Measurements from ENCODE around the gene SEMA4D.
"Not testable (repeated sequence)": the region's sequence is repeated elsewhere in the genome, so short reads cannot be mapped to it uniquely, and the experiment has no call there.

Gene SEMA4D

GRCh38 chr9:89372979-89373378 is 124.9 kb downstream of the SEMA4D start:
- no peak for DNase-seq (ENCODE audit: extremely low read depth, low read depth)
- no peak overlapping the region for H3K4me3 ChIP-seq (replicated peaks; ENCODE audit: low read depth, low read length)
- TF ChIP-seq CTCF (IDR thresholded peaks at IDR 0.05; ENCODE audit: low read depth, low read length, missing control alignments): no peak

GRCh38 chr9:89372230-89372816 is 125.6 kb downstream of the SEMA4D start:
- TF ChIP-seq CTCF (IDR thresholded peaks at IDR 0.05; ENCODE audit: low read depth, low read length, missing control alignments): no peak
- DNase-seq (ENCODE audit: extremely low read depth, low read depth): no peak
- H3K4me3 ChIP-seq (replicated peaks; ENCODE audit: low read depth, low read length): no peak overlapping the region

- not testable (repeated sequence) for H3K4me3 ChIP-seq (replicated peaks; ENCODE audit: low read depth, low read length); DNase-seq (ENCODE audit: extremely low read depth, low read depth)
Measured at GRCh38 chr9:89371791-89372190, 126.1 kb downstream of the SEMA4D start.

- DNase-seq (ENCODE audit: extremely low read depth, low read depth): no peak
- TF ChIP-seq CTCF (IDR thresholded peaks at IDR 0.05; ENCODE audit: low read depth, low read length, missing control alignments): no peak
Measured at GRCh38 chr9:89370593-89370992, 127.3 kb downstream of the SEMA4D start.

GRCh38 chr9:89368978-89369377 is 128.9 kb downstream of the SEMA4D start:
- no peak for TF ChIP-seq CTCF (IDR thresholded peaks at IDR 0.05; ENCODE audit: low read depth, low read length, missing control alignments)
- H3K4me3 ChIP-seq (replicated peaks; ENCODE audit: low read depth, low read length): no peak overlapping the region
- no peak for DNase-seq (ENCODE audit: extremely low read depth, low read depth)

More at GRCh38 chr9:89370593-89370992, 127.3 kb downstream of the SEMA4D start:
- H3K4me3 ChIP-seq (replicated peaks; ENCODE audit: low read depth, low read length): no peak overlapping the region

- no peak overlapping the region for H3K4me3 ChIP-seq (replicated peaks; ENCODE audit: low read depth, low read length)
- TF ChIP-seq CTCF (IDR thresholded peaks at IDR 0.05; ENCODE audit: low read depth, low read length, missing control alignments): no peak
- no peak for DNase-seq (ENCODE audit: extremely low read depth, low read depth)
Measured at GRCh38 chr9:89368550-89368949, 129.4 kb downstream of the SEMA4D start.

- H3K4me3 ChIP-seq (replicated peaks; ENCODE audit: low read depth, low read length): no peak overlapping the region
- no peak for TF ChIP-seq CTCF (IDR thresholded peaks at IDR 0.05; ENCODE audit: low read depth, low read length, missing control alignments)
- no peak for DNase-seq (ENCODE audit: extremely low read depth, low read depth)
Measured at GRCh38 chr9:89367726-89368437, 130.0 kb downstream of the SEMA4D start.
